ENCODE data around the gene UBB.
"Not testable (repeated sequence)": the region's sequence is repeated elsewhere in the genome, so short reads cannot be mapped to it uniquely, and the experiment has no call there.

The UBB gene

GRCh38 chr17:16383216-16383615 lies 2.3 kb downstream of the UBB start:
- no peak overlapping the region for H3K4me3 ChIP-seq (ENCODE audit: low read depth, low read length)
- no peak for DNase-seq (ENCODE audit: low read depth)
- TF ChIP-seq, protein P1, sequence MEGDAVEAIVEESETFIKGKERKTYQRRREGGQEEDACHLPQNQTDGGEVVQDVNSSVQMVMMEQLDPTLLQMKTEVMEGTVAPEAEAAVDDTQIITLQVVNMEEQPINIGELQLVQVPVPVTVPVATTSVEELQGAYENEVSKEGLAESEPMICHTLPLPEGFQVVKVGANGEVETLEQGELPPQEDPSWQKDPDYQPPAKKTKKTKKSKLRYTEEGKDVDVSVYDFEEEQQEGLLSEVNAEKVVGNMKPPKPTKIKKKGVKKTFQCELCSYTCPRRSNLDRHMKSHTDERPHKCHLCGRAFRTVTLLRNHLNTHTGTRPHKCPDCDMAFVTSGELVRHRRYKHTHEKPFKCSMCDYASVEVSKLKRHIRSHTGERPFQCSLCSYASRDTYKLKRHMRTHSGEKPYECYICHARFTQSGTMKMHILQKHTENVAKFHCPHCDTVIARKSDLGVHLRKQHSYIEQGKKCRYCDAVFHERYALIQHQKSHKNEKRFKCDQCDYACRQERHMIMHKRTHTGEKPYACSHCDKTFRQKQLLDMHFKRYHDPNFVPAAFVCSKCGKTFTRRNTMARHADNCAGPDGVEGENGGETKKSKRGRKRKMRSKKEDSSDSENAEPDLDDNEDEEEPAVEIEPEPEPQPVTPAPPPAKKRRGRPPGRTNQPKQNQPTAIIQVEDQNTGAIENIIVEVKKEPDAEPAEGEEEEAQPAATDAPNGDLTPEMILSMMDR (IDR thresholded peaks at IDR 0.05; ENCODE audit: control insufficient read depth, extremely low read depth, insufficient read depth) = no peak

DNA sequence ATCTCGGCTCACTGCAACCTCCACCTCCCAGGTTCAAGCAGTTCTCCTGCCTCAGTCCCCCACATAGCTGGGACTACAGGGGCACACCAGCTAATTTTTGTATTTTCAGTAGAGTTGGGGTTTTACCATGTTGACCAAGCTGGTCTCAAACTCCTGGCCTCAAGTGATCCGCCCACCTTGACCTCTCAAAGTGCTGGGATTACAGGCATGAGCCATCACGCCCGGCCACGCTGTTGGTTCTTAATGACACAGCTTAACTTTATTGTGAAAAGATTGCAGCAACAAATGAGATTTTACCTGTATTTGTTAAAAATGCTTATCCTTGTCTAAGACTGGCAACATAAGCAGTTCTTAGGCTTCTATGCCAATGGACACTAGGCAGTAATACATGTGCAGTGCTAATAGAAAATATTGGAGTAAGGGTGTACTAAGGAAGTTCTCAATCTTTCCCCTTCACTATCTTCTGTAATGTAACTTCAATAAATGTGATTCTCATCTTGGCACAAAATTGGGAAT lies 2.9 kb downstream of the UBB start:
- no peak overlapping the region for H3K4me3 ChIP-seq (ENCODE audit: low read depth, low read length)
- TF ChIP-seq, protein P1 (IDR thresholded peaks at IDR 0.05; ENCODE audit: control insufficient read depth, extremely low read depth, insufficient read depth) = no peak
- DNase-seq (ENCODE audit: low read depth) = no peak

- H3K4me3 ChIP-seq (ENCODE audit: low read depth, low read length) = no peak overlapping the region
- TF ChIP-seq, protein P1 (IDR thresholded peaks at IDR 0.05; ENCODE audit: control insufficient read depth, extremely low read depth, insufficient read depth) = no peak
- DNase-seq (ENCODE audit: low read depth) = no peak
These were observed 3.7 kb downstream of the UBB start for GRCh38 chr17:16384557-16384956.

- not testable (repeated sequence) for H3K4me3 ChIP-seq (ENCODE audit: low read depth, low read length); DNase-seq (ENCODE audit: low read depth)
These were observed 5.2 kb downstream of the UBB start for GRCh38 chr17:16386126-16386507.

DNA sequence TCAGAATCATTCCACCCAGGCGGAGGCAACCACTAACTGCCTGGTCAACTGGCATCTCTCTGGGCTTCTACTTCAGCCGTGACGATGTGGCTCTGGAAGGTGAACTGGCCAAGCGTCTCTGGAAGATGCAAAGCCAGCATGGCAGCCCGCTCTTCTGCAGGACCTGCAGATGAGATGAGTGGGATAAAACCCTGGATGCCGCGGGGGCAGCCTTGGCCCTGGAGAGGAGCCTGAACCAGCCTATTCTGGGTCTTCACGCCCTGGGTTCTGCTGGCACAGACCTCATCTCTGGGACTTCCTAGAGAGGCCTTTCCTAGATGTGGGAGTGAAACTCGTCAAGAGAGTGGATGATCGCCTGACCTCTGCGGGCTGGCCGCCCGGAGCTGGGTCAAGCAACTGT lies 10.6 kb downstream of the UBB start:
- no peak for DNase-seq (ENCODE audit: low read depth)
- TF ChIP-seq, protein P1 (IDR thresholded peaks at IDR 0.05; ENCODE audit: control insufficient read depth, extremely low read depth, insufficient read depth) = no peak

DNA sequence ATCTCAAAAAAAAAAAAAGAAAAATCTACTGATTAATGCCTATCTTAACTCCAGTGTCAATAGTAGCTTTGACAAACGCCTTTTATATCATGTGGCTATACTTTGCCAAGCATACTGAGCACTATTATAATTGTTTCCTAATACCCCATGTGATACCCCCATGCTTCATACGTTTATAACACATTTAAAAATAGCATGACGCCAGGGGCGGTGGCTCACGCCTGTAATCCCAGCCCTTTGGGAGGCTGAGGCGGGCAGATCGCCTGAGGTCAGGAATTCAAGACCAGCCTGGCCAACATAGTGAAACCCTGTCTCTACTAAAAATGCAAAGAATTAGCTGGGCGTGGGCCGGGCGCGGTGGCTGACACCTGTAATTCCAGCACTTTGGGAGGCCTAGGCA lies 11.6 kb downstream of the UBB start:
- H3K4me3 ChIP-seq (ENCODE audit: low read depth, low read length); DNase-seq (ENCODE audit: low read depth): not testable (repeated sequence)

More for the DNA sequence above, 10.6 kb downstream of the UBB start:
- no peak overlapping the region for H3K4me3 ChIP-seq (ENCODE audit: low read depth, low read length)

DNA sequence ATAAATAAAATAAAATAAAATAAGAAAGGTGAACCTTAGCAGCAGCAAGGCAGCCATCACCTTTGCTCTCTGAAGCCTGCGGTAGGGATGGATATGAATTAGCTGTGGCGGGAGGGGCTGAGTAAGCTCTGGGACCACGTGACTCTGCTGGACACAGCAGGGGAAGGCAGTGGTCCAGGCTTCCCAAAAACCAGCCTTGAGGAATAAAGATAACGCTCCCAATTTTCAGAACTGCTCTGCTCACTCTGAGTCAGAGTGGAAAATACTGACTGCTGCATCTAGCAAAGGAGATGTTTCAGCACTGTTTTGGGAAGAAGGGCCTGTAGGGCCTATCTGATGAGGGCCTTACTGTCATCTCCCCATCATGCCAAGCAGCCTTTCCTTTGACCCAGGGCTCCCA lies 15.0 kb downstream of the UBB start:
- DNase-seq (ENCODE audit: low read depth); H3K4me3 ChIP-seq (ENCODE audit: low read depth, low read length): not testable (repeated sequence)

GRCh38 chr17:16396693-16397092 lies 15.8 kb downstream of the UBB start:
- H3K4me3 ChIP-seq (ENCODE audit: low read depth, low read length); DNase-seq (ENCODE audit: low read depth): not testable (repeated sequence)

- TF ChIP-seq, protein P1 (IDR thresholded peaks at IDR 0.05; ENCODE audit: control insufficient read depth, extremely low read depth, insufficient read depth) = no peak
These were observed 17.7 kb downstream of the UBB start for GRCh38 chr17:16398270-16399267.

DNA sequence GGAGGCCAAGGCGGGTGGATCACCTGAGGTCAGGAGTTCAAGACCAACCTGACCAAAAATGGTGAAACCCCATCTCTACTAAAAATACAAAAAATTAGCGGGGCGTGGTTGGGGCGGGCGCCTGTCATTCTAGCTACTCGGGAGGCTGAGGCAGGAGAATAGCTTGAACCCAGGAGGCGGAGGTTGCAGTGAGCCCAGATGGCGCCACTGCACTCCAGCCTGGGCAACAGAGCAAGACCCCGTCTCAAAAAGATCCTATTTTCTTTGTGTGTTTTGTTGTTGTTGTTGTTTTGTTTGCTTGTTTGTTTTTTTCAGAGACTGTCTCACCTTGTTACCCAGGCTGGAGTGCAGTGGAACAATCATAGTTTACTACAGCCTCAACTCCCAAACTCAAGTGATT lies 23.0 kb downstream of the UBB start:
- DNase-seq (ENCODE audit: low read depth); H3K4me3 ChIP-seq (ENCODE audit: low read depth, low read length): not testable (repeated sequence)

More at GRCh38 chr17:16398270-16399267, 17.7 kb downstream of the UBB start:
- H3K4me3 ChIP-seq (ENCODE audit: low read depth, low read length) = no peak overlapping the region
- no peak for DNase-seq (ENCODE audit: low read depth)

Data from LNCaP clone FGC (cell line).